Stimulated activated CD8-positive, alpha-beta memory T cell treated with anti-CD3 and anti-CD28 coated beads, Interleukin-4, amount 100 ng/mL, for 4 hours (primary cell): ENCODE results near the gene ZNF708.
A peak's percentile ranks its signal among the peaks of the same experiment; 100 is the strongest.
"Not testable (repeated sequence)": the region's sequence is repeated elsewhere in the genome, so short reads cannot be mapped to it uniquely, and the experiment has no call there.

Experiments used
- DNase-seq, 2 donors: peaks; one replicate each; pipeline ENCODE4 v3.0.0-alpha.2; 2020; ENCODE audit warnings: low read depth in 2 of 2, low spot score in 1 of 2

The ZNF708 gene

DNA sequence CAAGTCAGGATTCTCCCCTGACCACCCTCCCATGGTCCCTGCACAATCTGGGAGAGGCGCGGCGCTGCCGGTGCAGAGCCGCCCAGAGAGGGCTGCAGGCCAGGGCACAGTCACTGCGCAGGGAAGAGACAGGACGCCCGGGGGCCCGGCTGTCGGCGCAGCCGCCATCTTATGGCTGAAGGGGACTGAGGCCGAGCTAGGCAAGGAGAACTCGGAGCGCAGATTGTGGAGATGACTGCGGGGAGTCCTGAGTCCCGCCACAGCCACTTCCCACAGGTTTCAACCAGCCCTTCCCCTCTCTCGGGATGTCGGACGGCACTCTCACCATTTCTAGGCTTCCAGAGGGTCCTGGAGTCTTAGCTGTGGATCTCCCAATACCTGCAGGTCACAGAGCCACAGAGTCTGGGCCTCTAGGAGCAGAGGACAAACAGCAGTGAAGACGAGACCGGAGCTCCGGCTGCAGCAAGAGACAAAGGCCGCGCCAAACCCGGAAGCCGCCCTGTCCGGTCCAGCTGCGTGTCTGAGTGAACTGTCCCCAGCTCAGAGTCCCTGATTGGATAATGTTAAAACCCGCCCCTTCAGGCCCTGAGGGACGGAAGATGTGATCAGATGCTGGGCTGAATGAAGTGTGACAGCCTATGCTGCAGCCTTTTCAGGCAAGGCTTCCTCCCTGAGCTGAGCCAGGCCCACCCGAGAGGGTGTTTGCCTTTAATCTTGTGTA, at the start of gene ZNF708:
TSS of gene ZNF708 (minus strand) at position 526 of the 721 bp plus-strand sequence. CDS start at position 328, 198 bp downstream.
- DNase-seq: peak; percentile 50 to 62

- no peak for DNase-seq
These were observed 33.1 kb upstream of the ZNF708 start for GRCh38 chr19:21362291-21362690.

- peak; percentile 57 to 69 for DNase-seq
These were observed 29.7 kb upstream of the ZNF708 start, which contains the start of gene ZNF738 for GRCh38 chr19:21358768-21359451. TSS of gene ZNF738 (plus strand) at chr19:21359000. CDS start at chr19:21359141, 141 bp downstream.

DNA sequence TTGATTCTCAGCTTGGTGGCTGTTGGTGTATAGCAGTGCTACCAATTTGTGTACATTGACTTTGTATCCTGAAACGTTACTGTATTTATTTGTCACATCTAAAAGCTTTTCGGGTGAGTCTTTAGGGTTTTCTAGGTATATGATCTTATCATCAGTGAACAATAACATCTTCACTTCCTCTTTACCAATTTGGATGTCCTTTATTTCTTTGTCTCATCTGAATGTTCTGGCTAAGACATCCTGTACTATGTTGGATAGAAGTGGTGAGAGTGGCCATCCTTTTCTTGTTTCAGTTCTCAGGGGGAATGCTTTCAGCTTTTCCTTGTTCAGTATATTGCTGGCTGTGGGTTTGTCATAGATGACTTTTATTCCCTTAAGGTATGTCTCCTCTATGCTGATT, 23.6 kb upstream of the ZNF708 start:
- DNase-seq: no peak

DNA sequence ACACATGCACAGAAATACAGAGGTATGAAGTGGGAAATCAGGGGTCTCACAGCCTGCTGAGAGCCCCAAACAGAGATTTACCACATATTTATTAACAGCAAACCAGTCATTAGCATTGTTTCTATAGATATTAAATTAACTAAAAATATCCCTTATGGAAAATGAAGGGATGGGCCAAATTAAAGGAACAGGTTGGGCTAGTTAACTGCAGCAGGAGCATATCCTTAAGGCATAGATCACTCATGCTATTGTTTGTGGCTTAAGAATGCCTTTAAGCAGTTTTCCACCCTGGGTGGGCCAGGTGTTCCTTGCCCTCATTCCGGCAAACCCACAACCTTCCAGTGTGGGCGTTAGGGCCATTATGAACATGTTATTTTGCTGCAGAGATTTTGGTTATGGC, 15.6 kb upstream of the ZNF708 start:
- DNase-seq: not testable (repeated sequence)

- DNase-seq: no peak
These were observed 6.5 kb upstream of the ZNF708 start for GRCh38 chr19:21335721-21336120.

- DNase-seq: no peak
These were observed 804 bp downstream of the ZNF708 start for GRCh38 chr19:21328406-21328805.

DNA sequence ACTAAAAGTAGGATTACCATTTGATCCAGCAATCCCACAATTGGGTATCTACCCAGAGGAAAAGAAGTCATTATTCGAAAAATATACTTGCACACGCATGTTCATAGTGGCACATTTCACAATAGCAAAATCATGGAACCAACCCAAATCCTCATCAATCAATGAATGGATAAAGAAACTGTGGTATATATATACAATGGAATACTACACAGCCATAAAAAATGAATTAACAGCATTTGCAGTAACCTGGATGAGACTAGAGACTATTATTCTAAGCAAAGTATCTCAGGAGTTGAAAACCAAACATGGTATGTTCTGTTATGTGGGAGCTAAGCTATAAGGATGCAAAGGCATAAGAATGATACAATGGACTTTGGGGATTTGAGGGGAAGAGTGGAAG, 3.0 kb downstream of the ZNF708 start:
- DNase-seq: no peak

GRCh38 chr19:21323000-21323399, 6.2 kb downstream of the ZNF708 start:
- no peak for DNase-seq

- DNase-seq: no peak
These were observed 6.7 kb downstream of the ZNF708 start for GRCh38 chr19:21322528-21322927.

DNA sequence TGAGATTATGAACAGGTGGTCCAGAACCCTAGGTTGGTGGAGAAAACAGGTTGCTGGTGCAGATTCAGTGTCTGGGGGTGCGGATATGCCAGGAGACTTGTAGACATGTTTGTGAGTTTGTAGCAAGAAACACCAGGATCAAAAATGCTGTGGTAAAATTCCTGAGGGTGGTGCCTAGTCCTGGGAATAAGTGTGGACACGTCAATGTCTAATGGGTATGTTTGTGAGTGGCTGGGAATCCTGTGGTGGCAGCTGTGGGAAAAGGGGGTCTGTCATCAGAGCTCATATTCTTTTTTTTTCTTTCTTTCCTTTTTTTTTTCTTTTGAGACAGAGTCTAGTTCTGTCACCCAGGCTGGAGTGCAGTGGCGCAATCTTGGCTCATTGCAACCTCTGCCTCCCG, 7.2 kb downstream of the ZNF708 start:
- no peak for DNase-seq

DNA sequence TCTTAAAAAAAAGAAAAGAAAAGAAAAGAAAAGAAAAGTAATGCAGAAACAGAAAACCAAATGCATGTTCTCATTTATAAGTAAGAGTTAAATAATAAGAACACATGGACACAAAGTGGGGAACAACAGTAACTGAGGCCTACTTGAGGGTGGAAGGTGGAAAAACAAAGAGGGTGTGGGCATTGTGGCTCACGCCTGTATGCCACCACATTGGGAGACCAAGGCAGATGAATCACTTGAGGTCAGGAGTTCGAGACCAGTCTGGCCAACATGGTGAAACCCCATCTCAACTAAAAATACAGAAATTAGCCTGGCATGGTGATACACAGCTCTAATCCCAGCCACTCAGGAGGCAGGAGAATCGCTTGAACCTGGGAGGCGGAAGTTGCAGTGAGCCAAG, 8.1 kb downstream of the ZNF708 start:
- no peak for DNase-seq

- DNase-seq: no peak
These were observed 11.4 kb downstream of the ZNF708 start for GRCh38 chr19:21317821-21318220.

DNA sequence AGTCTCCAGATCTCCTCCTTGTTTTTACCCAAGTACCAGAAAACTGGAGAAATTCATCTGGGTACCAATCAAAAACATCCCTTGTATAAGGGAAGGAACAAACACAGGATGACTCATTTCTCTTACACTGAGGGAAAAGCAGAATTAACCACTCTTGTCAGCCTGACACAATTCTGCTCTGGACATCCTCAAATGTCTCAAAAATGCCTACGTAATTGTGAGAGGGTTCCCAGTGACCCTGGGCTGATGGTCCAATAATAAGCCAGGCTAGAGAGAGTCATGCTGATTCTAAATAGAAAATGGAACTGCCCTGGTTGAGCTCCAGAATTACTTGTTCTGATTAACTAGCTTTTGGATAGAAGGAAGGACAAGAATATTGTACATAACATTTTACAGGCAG, 14.5 kb downstream of the ZNF708 start:
- DNase-seq: no peak

DNA sequence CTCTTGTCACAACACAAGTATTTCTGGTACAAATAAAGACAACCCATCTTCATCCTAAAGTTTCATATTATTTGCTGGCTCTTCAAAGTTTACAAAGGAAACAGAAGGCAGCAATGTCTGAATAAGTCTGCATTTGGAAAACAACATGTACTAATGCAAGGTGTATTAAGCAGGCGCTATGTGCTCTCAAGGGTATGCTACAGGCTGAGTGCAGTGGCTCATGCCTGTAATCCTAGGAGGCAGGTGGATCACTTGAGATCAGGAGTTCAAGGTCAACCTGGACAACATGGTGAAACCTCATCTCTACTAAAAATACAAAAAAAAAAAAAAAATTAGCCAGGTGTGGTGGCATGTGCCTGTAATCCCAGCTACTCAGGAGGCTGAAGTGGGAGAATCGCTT, 16.4 kb downstream of the ZNF708 start:
- DNase-seq: not testable (repeated sequence)

DNA sequence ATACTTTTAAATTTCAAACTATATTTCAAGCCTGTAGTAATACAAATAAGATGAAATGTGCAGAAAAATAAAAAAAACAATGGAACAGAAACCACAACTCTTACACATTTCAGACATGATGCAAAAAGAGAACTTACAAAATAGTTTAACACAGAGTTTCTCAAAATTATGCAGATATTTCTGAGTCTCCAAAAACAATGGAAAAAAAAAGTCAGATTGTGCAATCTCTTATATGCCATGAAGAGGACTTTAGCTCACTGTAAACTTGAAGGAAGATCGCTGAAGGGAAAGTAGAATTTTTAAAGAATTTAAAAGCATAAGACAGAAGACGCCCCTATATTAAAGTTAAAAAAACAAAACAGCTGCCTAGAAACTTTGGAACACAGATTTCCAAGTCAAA, 20.4 kb downstream of the ZNF708 start:
- DNase-seq: no peak

DNA sequence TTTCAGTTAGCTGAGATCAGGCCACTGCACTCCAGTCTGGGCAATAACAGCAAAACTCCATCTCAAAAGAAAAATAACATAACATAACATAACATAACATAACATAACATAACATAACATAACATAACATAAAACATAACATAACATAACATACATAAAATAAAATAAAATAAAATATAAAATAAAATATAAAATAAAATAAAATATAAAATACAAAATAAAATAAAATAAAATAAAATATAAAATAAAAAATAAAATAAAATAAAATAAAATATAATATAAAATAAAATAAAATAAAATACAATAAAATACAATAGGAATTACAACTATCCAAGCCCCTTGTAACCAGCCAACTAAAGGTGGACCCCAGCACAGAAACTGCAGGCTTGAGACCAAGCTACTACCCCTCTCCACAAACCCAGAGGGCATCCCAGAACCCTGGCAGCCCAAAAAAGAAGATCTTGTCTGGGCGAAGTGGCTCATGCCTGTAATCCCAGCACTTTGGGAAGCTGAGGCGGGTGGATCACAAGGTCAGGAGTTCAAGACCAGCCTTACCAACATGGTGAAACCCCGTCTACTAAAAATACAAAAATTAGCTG, 22.2 kb downstream of the ZNF708 start:
- not testable (repeated sequence) for DNase-seq

- DNase-seq: not testable (repeated sequence)
These were observed 35.4 kb downstream of the ZNF708 start for GRCh38 chr19:21293768-21294167.

- no peak for DNase-seq
These were observed 59.4 kb downstream of the ZNF708 start for GRCh38 chr19:21269813-21270212.

GRCh38 chr19:21264891-21265290, 64.3 kb downstream of the ZNF708 start:
- DNase-seq: no peak

DNA sequence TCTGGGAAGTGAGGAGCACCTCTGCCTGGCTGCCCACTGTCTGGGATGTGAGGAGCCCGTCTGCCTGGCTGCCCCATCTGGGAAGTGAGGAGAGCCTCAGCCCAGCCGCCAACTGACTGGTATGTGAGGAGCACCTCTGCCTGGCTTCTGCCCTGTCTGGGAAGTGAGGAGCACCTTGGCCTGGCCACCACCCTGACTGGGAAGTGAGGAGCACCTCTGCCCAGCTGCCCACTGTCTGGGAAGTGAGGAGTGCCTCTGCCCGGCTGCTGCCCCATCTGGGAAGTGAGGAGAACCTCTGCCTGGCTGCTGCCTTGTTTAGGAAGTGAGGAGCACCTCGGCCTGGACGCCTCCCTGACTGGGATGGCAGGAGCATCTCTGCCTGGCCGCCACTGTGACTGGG, 64.8 kb downstream of the ZNF708 start:
- DNase-seq: no peak

GRCh38 chr19:21260848-21261381, 68.3 kb downstream of the ZNF708 start:
- DNase-seq: not testable (repeated sequence)
